ENCODE measurements around the gene SART1.

GRCh38 chr11:66008468-66009101 lies 47.1 kb downstream of the SART1 start:
- TF ChIP-seq CTCF (IDR thresholded peaks at IDR 0.05) (no peak), POLR2AphosphoS5 (IDR thresholded peaks at IDR 0.05; ENCODE audit: insufficient read depth in 1 of 2, low read depth in 1 of 2) (no peak), POLR2A (IDR thresholded peaks at IDR 0.05) (no peak)
